ENCODE measurements around the gene SPSB2.
A peak's percentile ranks its signal among the peaks of the same experiment; 100 is the strongest.

The SPSB2 gene

DNA sequence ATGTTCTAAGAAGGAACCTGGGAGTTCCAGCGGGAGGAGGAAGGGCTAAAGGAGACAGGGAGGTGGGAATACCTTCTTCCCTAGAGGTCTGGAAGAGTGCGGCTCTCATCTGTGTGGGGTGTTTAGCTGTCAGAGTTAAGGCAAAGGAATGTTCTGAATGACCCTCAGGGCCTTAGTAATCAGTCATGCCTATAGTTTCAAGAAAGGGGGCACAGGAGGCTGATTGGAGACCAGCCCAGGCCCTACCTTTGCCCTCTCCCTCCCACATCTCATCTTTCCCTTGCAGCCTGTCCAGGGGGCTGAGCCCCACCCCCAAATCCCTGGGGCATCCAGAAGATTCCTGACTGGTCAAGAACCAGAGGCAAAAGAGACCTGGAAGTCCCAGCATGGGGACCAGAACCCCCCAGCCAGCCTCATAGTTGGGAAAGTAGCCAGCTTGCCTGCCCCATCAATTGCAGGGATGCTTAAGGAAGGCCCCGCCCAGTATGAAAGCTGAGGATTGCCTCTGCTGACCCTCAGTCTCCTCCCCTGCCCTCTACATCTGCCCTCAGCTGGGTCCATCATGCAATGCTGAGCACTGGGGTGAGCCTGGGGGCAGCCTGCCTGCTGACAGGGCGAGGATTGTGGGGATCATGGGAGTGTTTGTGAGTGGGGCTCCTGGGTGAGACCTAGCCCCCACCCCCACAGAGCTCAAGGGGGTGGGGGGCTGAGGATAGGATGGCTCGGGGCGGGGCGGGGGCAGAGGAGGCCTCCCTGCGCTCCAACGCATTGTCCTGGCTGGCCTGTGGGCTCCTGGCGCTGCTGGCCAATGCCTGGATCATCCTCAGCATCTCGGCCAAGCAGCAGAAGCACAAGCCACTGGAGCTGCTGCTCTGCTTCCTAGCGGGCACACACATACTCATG is 49.7 kb downstream of the SPSB2 start:
- Histone ChIP-seq H3K9me3 (ENCODE audit: control insufficient read depth, insufficient read depth, low read length) (no peaks in the 10 kb centered on the region), H3K36me3 (ENCODE audit: insufficient read depth, low read length) (no peaks in the 10 kb centered on the region), H3K4me1 (ENCODE audit: insufficient read depth, low read length) (peaks cover 27% of the 10 kb centered on the region), H3K9ac (ENCODE audit: low read depth, low read length) (no peak overlapping the region)

DNA sequence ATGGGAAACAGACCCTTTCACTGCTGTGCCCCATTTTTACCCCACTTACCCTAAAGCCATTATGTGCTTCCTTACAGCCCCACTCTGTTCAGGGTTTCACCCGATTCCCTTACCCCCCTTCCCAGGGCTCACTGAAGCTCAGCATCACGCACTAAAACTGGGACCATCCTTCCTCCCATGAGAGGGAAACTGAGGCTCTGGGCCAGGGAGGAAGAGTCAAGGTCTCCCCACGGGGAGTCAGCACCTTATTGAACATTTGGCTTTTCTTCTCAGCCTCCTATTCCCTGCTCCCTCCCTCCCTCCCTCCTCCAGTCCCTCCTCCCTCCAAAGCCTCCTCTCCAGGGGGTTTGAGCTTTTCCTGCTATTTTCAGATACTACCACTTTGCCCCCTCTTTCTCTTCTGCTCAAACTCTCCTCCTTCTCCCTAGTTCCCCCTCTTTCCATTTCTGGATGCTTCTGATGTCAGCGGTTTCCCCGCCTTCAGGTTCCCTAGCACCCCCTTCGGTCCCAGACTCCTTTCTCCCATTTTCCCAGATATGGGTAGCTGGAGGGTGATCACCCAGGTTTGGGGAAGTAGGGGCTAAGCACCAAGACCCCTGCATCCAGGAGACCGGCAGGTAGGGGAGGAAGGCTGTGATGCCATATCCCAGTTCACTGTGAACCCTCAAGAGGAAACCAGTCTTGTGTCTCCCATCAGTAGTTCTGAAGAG is 50.5 kb downstream of the SPSB2 start:
- Histone ChIP-seq H3K36me3 (ENCODE audit: insufficient read depth, low read length) (no peaks in the 10 kb centered on the region), H3K4me1 (ENCODE audit: insufficient read depth, low read length) (peaks cover 34% of the 10 kb centered on the region), H3K9me3 (ENCODE audit: control insufficient read depth, insufficient read depth, low read length) (no peaks in the 10 kb centered on the region), H3K9ac (ENCODE audit: low read depth, low read length) (peak overlapping the region; percentile 64; the same call in 1 of the 2 replicates)

DNA sequence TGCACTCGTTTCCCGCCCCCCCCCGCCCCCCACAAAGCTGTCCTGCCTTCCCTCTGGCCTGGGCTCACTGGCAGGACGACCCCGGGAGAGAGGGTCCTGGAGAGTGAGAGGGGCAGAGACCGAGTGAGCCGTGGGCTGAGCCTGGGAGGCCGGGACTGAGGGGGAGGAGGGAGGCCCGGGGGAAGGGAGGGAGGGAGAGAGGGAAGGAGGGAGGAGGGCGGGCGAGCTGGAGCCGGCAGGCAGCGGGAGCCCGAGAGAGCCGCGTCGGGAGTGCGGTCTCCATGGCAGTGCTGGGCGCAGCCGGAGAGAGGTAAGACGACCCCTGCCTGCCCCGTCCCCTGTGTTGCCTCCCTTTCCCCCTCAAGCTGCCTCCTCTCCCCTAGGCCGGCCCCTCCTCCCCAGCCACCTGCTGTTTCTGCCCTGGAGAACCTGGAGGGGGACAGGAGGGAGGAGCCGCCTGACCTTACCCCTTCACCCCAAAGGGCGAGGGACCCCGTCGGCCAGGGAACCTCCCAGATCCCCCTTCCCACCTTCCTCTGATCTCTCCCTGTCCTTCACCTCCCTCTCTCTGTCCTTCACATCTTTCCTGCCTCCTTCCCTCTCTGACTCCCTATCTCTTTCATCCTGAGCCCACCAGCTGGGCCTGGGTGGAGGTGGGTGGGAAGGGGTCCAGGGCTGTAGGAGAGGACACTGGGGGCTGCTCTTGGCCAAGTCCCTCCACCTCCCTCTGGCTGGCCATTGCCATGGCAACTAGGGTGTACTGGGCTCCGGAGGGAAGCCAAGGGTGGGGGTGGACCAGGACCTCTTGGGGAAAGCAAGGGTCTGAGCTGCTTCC is 51.3 kb downstream of the SPSB2 start, which contains the start of gene GPR162:
TSS of gene GPR162 (plus strand) at position 231 of the 835 bp plus-strand sequence. CDS start 2,078 bp downstream, outside the sequence.
- no peaks in the 10 kb centered on the region for H3K9me3 ChIP-seq (ENCODE audit: control insufficient read depth, insufficient read depth, low read length)
- no peaks in the 10 kb centered on the region for H3K36me3 ChIP-seq (ENCODE audit: insufficient read depth, low read length)
- H3K4me1 ChIP-seq (ENCODE audit: insufficient read depth, low read length) = peaks cover 29% of the 10 kb centered on the region
- H3K9ac ChIP-seq (ENCODE audit: low read depth, low read length) = peak within 1 kb of the TSS; percentile 64

All from ES-I3 (cell line).